Adrenal gland (tissue), 12 donors: ENCODE measurements around the gene SCLY. TPM values are rescaled to one million over a fixed set of nuclear protein-coding genes. Genes with fewer than 3 reads are reported as not detected.

Experiments
- DNase-seq, 7 donors: peaks; one replicate each; pipeline ENCODE4 v3.0.0-alpha.2; 2019 to 2020
- H3K27ac ChIP-seq, 5 donors: fragments of 200-600 bp; sonication (generic) in 4 of 5; 1 replicate in 3 of 5; 2 replicates in 2 of 5; pipeline versions ENCODE4 v1.5.1 to v1.8.0; 2016 to 2020; ENCODE audit warnings: mild to moderate bottlenecking in 1 of 5
- H3K27me3 ChIP-seq: fragments of 200-600 bp; 2 replicates; pipeline ENCODE4 v1.8.0; 2021
- H3K36me3 ChIP-seq, 2 donors: fragments of 200-600 bp; replicated peaks in 1 of 2; 1 replicate in 1 of 2; 2 replicates in 1 of 2; pipeline versions ENCODE4 v1.5.1 to v1.8.0; 2018 to 2022
- H3K4me1 ChIP-seq, 2 donors: fragments of 200-600 bp; replicated peaks in 1 of 2; 1 replicate in 1 of 2; 2 replicates in 1 of 2; pipeline versions ENCODE4 v1.5.1 to v1.8.0; 2018 to 2021
- H3K4me3 ChIP-seq, 4 donors: fragments of 200-600 bp; sonication (generic) in 3 of 4; one replicate each; pipeline ENCODE4 v1.5.1; 2016 to 2018
- H3K9me3 ChIP-seq, 3 donors: fragments of 200-600 bp; sonication (generic) in 1 of 3; replicated peaks in 1 of 3; 1 replicate in 2 of 3; 2 replicates in 1 of 3; pipeline versions ENCODE4 v1.5.1 to v1.8.0; 2016 to 2021
- CTCF ChIP-seq, 6 experiments: fragments of 450-650 bp in 4 of 6; fragments of 200-600 bp in 2 of 6; sonication (generic) in 1 of 6; IDR thresholded peaks; 1 replicate in 5 of 6; 2 replicates in 1 of 6; pipeline versions ENCODE4 v1.5.1 to v1.8.0; 2016 to 2021; ENCODE audit warnings: antibody characterized with exemption in 6 of 6, mild to moderate bottlenecking in 2 of 6, moderate library complexity in 1 of 6
- POLR2A ChIP-seq, 2 donors: fragments of 450-650 bp; IDR thresholded peaks; one replicate each; pipeline ENCODE4 v1.6.1; 2017; ENCODE audit warnings: antibody characterized with exemption in 2 of 2, mild to moderate bottlenecking in 2 of 2, moderate library complexity in 1 of 2
- WGBS, 4 donors: extraction: QIAGEN DNeasy Blood & Tissue Kit in 2 of 4; methylation state at CpG; one replicate each; pipeline versions ENCODE4 v1.1.5 to v1.1.7; 2013 to 2017; 5-methylcytosine and 5-hydroxymethylcytosine counted together
- intact Hi-C, 2 donors: fragments of 100-400 bp; cut with DNase I; formaldehyde crosslinking; loops; one replicate each; pipeline versions ENCODE4 v1.14.1 to v1.15.0; 2022 to 2023
- polyA plus RNA-seq, 3 donors: library from polyadenylated mRNA; stranded (reverse); fragments of 200-250 nt in 2 of 3; fragments of 350-450 nt in 1 of 3; fragmentation: Illumina TruSeq in 1 of 3; extraction: RNeasy Lipid Tissue Mini Kit (QIAGEN cat#74804) in 1 of 3; gene quantifications; one replicate each; pipeline ENCODE4 v1.2.3, GENCODE V29; 2013 to 2014
- total RNA-seq, 9 donors: library from RNA; depleted of rRNA in 4 of 9; stranded (reverse); fragments of >200 nt in 4 of 9; fragments of 120-200 nt in 1 of 9; fragmentation: NEBNext Ultra II Directional in 1 of 9; extraction: Animal tissue kit (Norgen Biotek cat#: 25700) in 1 of 9; gene quantifications; one replicate each; pipeline versions ENCODE4 v1.1.0 to v1.2.4, GENCODE V29; 2013 to 2023
- donor health status: healthy with polysubstance abuse.
- donor health status: Bipolar disorder and iron deficiency.
- donor health status: DM: yes; HTN: yes; CAD: no.
- donor health status: DM: no; HTN: no; CAD: no.
- donor health status: DM: no; HTN: no; CAD: no.
- donor health status: DM: yes; HTN: yes; CAD: no.

Gene SCLY
- total and polyA plus RNA-seq, 12 donors = 2.4 to 11.0 (median 8.0) TPM

GRCh38 chr2:238016526-238016925 lies 44.3 kb upstream of the SCLY start:
- intact Hi-C loops = no loop called here
- WGBS, 4 donors = 86 to 94% (median 89%) methylated on average over 8 of the region's 8 CpGs
- Histone ChIP-seq H3K27ac (no peak overlapping the region), H3K27me3 (no peaks in the 10 kb centered on the region), H3K4me3 (no peak overlapping the region), H3K36me3 (peaks cover 0 to 11% of the 10 kb centered on the region in 2 donors), H3K9me3 (no peaks in the 10 kb centered on the region), H3K4me1 (no peaks in the 10 kb centered on the region)
- DNase-seq = no peak
- no peak for TF ChIP-seq POLR2A (IDR thresholded peaks at IDR 0.05)
- TF ChIP-seq CTCF (IDR thresholded peaks at IDR 0.05) = no peak

- Histone ChIP-seq H3K36me3 (peaks cover 0 to 12% of the 10 kb centered on the region in 2 donors), H3K9me3 (no peaks in the 10 kb centered on the region), H3K27me3 (no peaks in the 10 kb centered on the region), H3K27ac (no peak overlapping the region), H3K4me3 (no peak overlapping the region), H3K4me1 (no peaks in the 10 kb centered on the region)
- no peak for DNase-seq
- no peak for TF ChIP-seq POLR2A (IDR thresholded peaks at IDR 0.05)
- TF ChIP-seq CTCF (IDR thresholded peaks at IDR 0.05) = no peak
- intact Hi-C loops = no loop called here
- 89 to 100% (median 96%) methylated on average over 2 of the region's 2 CpGs for WGBS, 4 donors
Observed at GRCh38 chr2:238019962-238020361, 40.8 kb upstream of the SCLY start.

GRCh38 chr2:238020816-238021215 lies 40.0 kb upstream of the SCLY start:
- Histone ChIP-seq H3K27me3 (no peaks in the 10 kb centered on the region), H3K4me3 (no peak overlapping the region), H3K27ac (no peak overlapping the region), H3K4me1 (no peaks in the 10 kb centered on the region), H3K9me3 (no peaks in the 10 kb centered on the region), H3K36me3 (peaks cover 0 to 12% of the 10 kb centered on the region in 2 donors)
- 85 to 93% (median 88%) methylated on average over 9 of the region's 9 CpGs for WGBS, 4 donors
- intact Hi-C loops = no loop called here
- DNase-seq = no peak
- TF ChIP-seq CTCF (IDR thresholded peaks at IDR 0.05) (no peak), POLR2A (IDR thresholded peaks at IDR 0.05) (no peak)

GRCh38 chr2:238021327-238021726 lies 39.5 kb upstream of the SCLY start:
- intact Hi-C loops = no loop called here

More at GRCh38 chr2:238021327-238021726, 39.5 kb upstream of the SCLY start:
- TF ChIP-seq POLR2A (IDR thresholded peaks at IDR 0.05) (no peak), CTCF (IDR thresholded peaks at IDR 0.05) (no peak)
- H3K36me3 ChIP-seq = peaks cover 0 to 12% of the 10 kb centered on the region in 2 donors
- no peak overlapping the region for H3K27ac ChIP-seq
- 94 to 98% (median 97%) methylated on average over 4 of the region's 4 CpGs for WGBS, 4 donors
- H3K4me3 ChIP-seq = no peak overlapping the region
- no peaks in the 10 kb centered on the region for H3K9me3 ChIP-seq
- no peaks in the 10 kb centered on the region for H3K4me1 ChIP-seq
- no peak for DNase-seq
- no peaks in the 10 kb centered on the region for H3K27me3 ChIP-seq
